Colon (tissue), 2 donors: ENCODE measurements around the gene TF.

Experiments
- FAIRE-seq: peaks from 2 replicates; lab custom pipeline; 2012; peaks lifted over from hg19 to GRCh38; lab: Jason Lieb, UNC
- donor health status: control.
- donor health status: control.

TF gene

GRCh38 chr3:133836497-133837158, 90.4 kb downstream of the TF start:
- no peak for FAIRE-seq

GRCh38 chr3:133837487-133838295, 91.5 kb downstream of the TF start:
- no peak for FAIRE-seq

GRCh38 chr3:133838296-133838789, 92.2 kb downstream of the TF start:
- FAIRE-seq = no peak

DNA sequence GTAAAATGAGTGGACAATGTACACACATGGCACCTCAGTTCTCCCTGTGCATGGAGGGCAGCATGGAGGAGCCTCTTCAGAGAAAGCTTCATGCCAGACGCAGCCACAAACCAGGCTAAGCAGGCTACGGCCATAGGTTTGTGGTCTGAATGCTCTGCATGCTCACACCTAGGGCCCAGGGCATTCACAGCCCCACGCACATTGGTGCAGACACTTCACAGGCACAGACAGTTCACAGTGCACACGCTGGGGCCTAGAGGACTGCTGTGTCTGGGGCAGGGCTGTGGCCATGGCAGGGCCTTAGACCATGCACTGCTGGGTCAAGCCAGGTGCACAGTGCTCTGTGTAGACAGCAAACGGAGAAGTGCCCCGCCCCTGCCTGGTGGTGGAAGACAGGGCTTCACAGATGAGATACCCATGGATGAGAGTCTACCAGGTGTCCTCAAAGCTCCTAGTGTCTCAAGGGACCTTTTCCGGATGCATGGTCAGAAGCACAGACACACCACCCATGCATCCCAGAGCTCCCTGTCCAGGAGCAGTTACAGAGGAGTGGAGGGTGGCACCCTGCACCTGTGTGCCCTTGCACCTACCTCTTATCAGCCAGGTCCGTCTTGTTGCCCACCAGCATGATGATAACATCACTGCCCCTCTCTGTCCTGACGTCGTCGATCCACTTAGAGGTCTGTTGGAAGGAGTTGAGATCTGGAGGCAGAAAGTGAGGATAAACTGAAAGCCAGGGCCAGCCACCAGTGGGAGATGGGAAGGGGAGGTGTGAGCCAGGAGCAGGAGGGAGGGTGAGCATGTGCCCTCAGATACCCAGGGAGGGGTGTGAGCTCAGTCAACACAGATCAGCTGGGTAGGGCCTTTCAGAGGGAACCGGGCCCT, 93.0 kb downstream of the TF start:
- no peak for FAIRE-seq

GRCh38 chr3:133840055-133840737, 94.0 kb downstream of the TF start:
- no peak for FAIRE-seq

DNA sequence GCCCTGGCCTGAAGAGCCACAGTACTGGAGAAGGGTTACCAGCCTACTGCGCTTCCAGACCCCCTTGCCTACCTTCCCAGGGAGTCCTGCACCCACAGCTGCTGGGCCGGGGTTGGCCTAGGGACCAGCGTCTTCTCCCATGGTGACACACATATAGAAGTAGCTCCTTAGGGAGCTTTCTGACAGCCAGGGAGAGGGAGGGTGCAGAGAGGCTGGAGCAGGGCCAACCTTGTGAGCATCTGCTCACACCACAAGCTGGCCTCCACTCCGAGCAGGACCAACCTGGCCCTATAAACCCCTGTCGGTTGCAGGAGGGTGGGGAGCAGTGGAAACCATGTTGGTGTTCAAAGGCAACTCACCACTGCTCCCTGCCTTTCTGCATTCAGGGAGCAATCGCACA, 94.6 kb downstream of the TF start:
- no peak for FAIRE-seq

- no peak for FAIRE-seq
Measured at GRCh38 chr3:133841196-133841595, 95.0 kb downstream of the TF start.

- no peak for FAIRE-seq
Measured at GRCh38 chr3:133842158-133842557, 96.0 kb downstream of the TF start.

DNA sequence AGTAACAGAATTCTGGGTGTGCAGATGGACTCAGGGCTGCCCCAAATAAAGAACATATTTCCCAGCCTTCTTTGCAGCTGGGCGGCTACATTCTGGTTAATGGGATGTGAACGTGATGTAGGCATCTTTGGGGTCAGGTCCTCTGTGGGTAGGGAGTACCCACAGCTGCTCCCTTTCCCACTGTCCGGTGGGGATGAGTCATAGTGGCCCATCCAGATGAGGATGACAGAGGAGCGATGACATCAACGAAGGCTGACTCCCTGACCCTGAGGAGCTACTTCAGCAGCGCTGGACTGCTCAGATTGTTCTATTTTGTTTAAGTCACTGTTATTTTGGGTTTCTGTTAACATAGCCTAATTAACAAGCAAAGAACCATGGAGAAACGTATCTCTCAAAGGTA, 97.4 kb downstream of the TF start:
- no peak for FAIRE-seq

- no peak for FAIRE-seq
Measured at GRCh38 chr3:133845127-133845526, 98.9 kb downstream of the TF start.
